HG02571 (cell line): ENCODE results near the gene NFASC.

ENCODE experiments used
- ATAC-seq: cut with Tn5 transposase; IDR thresholded peaks from one replicate; pipeline ENCODE4 v1.9.1; 2021; ENCODE audit warnings: mild to moderate bottlenecking, moderate library complexity; ENCODE audit not compliant: unreplicated experiment

NFASC gene

GRCh38 chr1:204950353-204951001, 79.8 kb downstream of the NFASC start:
- no peak for ATAC-seq

GRCh38 chr1:204958317-204959307, 88.0 kb downstream of the NFASC start:
- no peak for ATAC-seq

GRCh38 chr1:204959374-204959773, 88.7 kb downstream of the NFASC start:
- ATAC-seq, result no peak

- no peak for ATAC-seq
These were observed 89.2 kb downstream of the NFASC start for GRCh38 chr1:204959836-204960235.

- ATAC-seq, result no peak
These were observed 89.9 kb downstream of the NFASC start for GRCh38 chr1:204960306-204961125.

- no peak for ATAC-seq
These were observed 91.2 kb downstream of the NFASC start for GRCh38 chr1:204961765-204962419.

- ATAC-seq, result no peak
These were observed 92.3 kb downstream of the NFASC start for GRCh38 chr1:204962742-204963632.

- no peak for ATAC-seq
These were observed 96.8 kb downstream of the NFASC start for GRCh38 chr1:204967451-204967850.

- no peak for ATAC-seq
These were observed 97.5 kb downstream of the NFASC start for GRCh38 chr1:204968135-204968534.

GRCh38 chr1:204968951-204969350, 98.3 kb downstream of the NFASC start:
- ATAC-seq, result no peak

GRCh38 chr1:204970937-204971336, 100.3 kb downstream of the NFASC start:
- ATAC-seq, result no peak

- no peak for ATAC-seq
These were observed 101.1 kb downstream of the NFASC start for GRCh38 chr1:204971517-204972336.

- no peak for ATAC-seq
These were observed 101.8 kb downstream of the NFASC start for GRCh38 chr1:204972426-204972825.

- ATAC-seq, result no peak
These were observed 102.8 kb downstream of the NFASC start for GRCh38 chr1:204973449-204973848.

- no peak for ATAC-seq
These were observed 103.7 kb downstream of the NFASC start for GRCh38 chr1:204974327-204974726.

- ATAC-seq, result no peak
These were observed 104.4 kb downstream of the NFASC start for GRCh38 chr1:204975021-204975420.

- ATAC-seq, result no peak
These were observed 105.0 kb downstream of the NFASC start for GRCh38 chr1:204975568-204976235.

- ATAC-seq, result no peak
These were observed 106.0 kb downstream of the NFASC start for GRCh38 chr1:204976646-204977045.
